Activated naive CD4-positive, alpha-beta T cell treated with anti-CD3 and anti-CD28 coated beads, Interleukin-2, amount 50 U/mL, for 72 hours (primary cell): ENCODE data around the gene VTCN1. TPM values are rescaled to one million over a fixed set of nuclear protein-coding genes. Genes with fewer than 3 reads are reported as not detected.
"Not testable (repeated sequence)": the region's sequence is repeated elsewhere in the genome, so short reads cannot be mapped to it uniquely, and the experiment has no call there.

ENCODE experiments used
- ATAC-seq, 2 donors: fragments of 150-1000 bp; cut with Tn5 transposase; 2 replicates each; pipeline ENCODE4 v1.10.0; 2021; ENCODE audit warnings: mild to moderate bottlenecking in 2 of 2, moderate library complexity in 2 of 2
- DNase-seq, 2 donors: peaks; one replicate each; pipeline ENCODE4 v3.0.0; 2021 to 2022; ENCODE audit warnings: low spot score in 2 of 2
- H3K27ac Mint-ChIP-seq, 2 donors: one replicate each; pipeline ENCODE4 v1.8.0; 2022; ENCODE audit warnings: mild to moderate bottlenecking in 2 of 2, mixed read lengths in 2 of 2
- H3K36me3 Mint-ChIP-seq, 2 donors: one replicate each; pipeline ENCODE4 v1.8.0; 2022; ENCODE audit warnings: mixed read lengths in 2 of 2
- H3K9me3 Mint-ChIP-seq, 2 donors: one replicate each; pipeline ENCODE4 v1.8.0; 2022; ENCODE audit warnings: mixed read lengths in 2 of 2
- total RNA-seq, 2 donors: library from RNA; stranded (reverse); gene quantifications; one replicate each; pipeline ENCODE4 v1.2.3, GENCODE V29; 2022

VTCN1 gene
- total RNA-seq, 2 donors from 2014 or later, result not detected

GRCh38 chr1:117121589-117122329 lies 89.0 kb downstream of the VTCN1 start, which contains the start of gene TRIM45:
TRIM45 (minus strand) TSS chr1:117121749; CDS start chr1:117121201, 548 bp downstream.
- Mint-ChIP-seq H3K9me3 (no peaks in the 10 kb centered on the region), H3K27ac (peak within 1 kb of the TSS in 1 of 2 donors; percentile 47), H3K36me3 (no peaks in the 10 kb centered on the region)
- ATAC-seq (peak; percentile 88 to 94), DNase-seq (peak; percentile 85 to 92)

- ATAC-seq (no peak), DNase-seq (no peak)
- Mint-ChIP-seq H3K27ac (peak overlapping the region in 1 of 2 donors; percentile 47), H3K9me3 (no peaks in the 10 kb centered on the region), H3K36me3 (no peaks in the 10 kb centered on the region)
Observed at GRCh38 chr1:117120774-117121588, 89.7 kb downstream of the VTCN1 start.

GRCh38 chr1:117119144-117119543 lies 91.6 kb downstream of the VTCN1 start:
- DNase-seq, H3K36me3 Mint-ChIP-seq, H3K27ac Mint-ChIP-seq, ATAC-seq, H3K9me3 Mint-ChIP-seq: not testable (repeated sequence)

- Mint-ChIP-seq H3K36me3 (no peaks in the 10 kb centered on the region), H3K27ac (no peak overlapping the region), H3K9me3 (no peaks in the 10 kb centered on the region)
- no peak for ATAC-seq
- DNase-seq, result no peak
Observed at GRCh38 chr1:117118137-117118536, 92.6 kb downstream of the VTCN1 start.

GRCh38 chr1:117117697-117118096 lies 93.0 kb downstream of the VTCN1 start:
- ATAC-seq, result no peak
- no peak for DNase-seq
- Mint-ChIP-seq H3K9me3 (no peaks in the 10 kb centered on the region), H3K36me3 (no peaks in the 10 kb centered on the region), H3K27ac (peak overlapping the region in 1 of 2 donors; percentile 66)

- ATAC-seq (no peak), DNase-seq (no peak)
- Mint-ChIP-seq H3K36me3 (no peaks in the 10 kb centered on the region), H3K9me3 (no peaks in the 10 kb centered on the region), H3K27ac (no peak overlapping the region)
Observed at GRCh38 chr1:117116784-117117130, 94.0 kb downstream of the VTCN1 start.

GRCh38 chr1:117116090-117116783 lies 94.5 kb downstream of the VTCN1 start:
- H3K9me3 Mint-ChIP-seq, result no peaks in the 10 kb centered on the region
- ATAC-seq, result no peak
- DNase-seq, result no peak
- H3K36me3 Mint-ChIP-seq, result no peaks in the 10 kb centered on the region
- no peak overlapping the region for H3K27ac Mint-ChIP-seq

GRCh38 chr1:117114877-117115276 lies 95.8 kb downstream of the VTCN1 start:
- ATAC-seq (no peak), DNase-seq (no peak)
- H3K9me3 Mint-ChIP-seq, result no peaks in the 10 kb centered on the region
- peak overlapping the region in 1 of 2 donors; percentile 13 for H3K27ac Mint-ChIP-seq
- H3K36me3 Mint-ChIP-seq, result no peaks in the 10 kb centered on the region

GRCh38 chr1:117113199-117113598 lies 97.5 kb downstream of the VTCN1 start:
- ATAC-seq (no peak), DNase-seq (no peak)

GRCh38 chr1:117112047-117112717 lies 98.5 kb downstream of the VTCN1 start:
- no peak for ATAC-seq
- Mint-ChIP-seq H3K9me3 (no peaks in the 10 kb centered on the region), H3K27ac (no peak overlapping the region), H3K36me3 (peaks cover 0 to 13% of the 10 kb centered on the region in 2 donors)
- no peak for DNase-seq

More at GRCh38 chr1:117113199-117113598, 97.5 kb downstream of the VTCN1 start:
- H3K27ac Mint-ChIP-seq, result no peak overlapping the region
- H3K36me3 Mint-ChIP-seq, result peaks cover 0 to 2% of the 10 kb centered on the region in 2 donors
- H3K9me3 Mint-ChIP-seq, result no peaks in the 10 kb centered on the region

GRCh38 chr1:117110774-117111173 lies 100.0 kb downstream of the VTCN1 start:
- Mint-ChIP-seq H3K36me3 (peaks cover 0 to 27% of the 10 kb centered on the region in 2 donors), H3K27ac (peak overlapping the region in 1 of 2 donors; percentile 25), H3K9me3 (no peaks in the 10 kb centered on the region)
- DNase-seq, result no peak
- peak in 1 of 2 donors; percentile 27 for ATAC-seq

GRCh38 chr1:117107364-117107763 lies 103.4 kb downstream of the VTCN1 start:
- DNase-seq (no peak), ATAC-seq (no peak)
- no peaks in the 10 kb centered on the region for H3K9me3 Mint-ChIP-seq
- H3K27ac Mint-ChIP-seq, result no peak overlapping the region
- H3K36me3 Mint-ChIP-seq, result peaks cover 7 to 48% of the 10 kb centered on the region in 2 donors

GRCh38 chr1:117106478-117106877 lies 104.2 kb downstream of the VTCN1 start:
- H3K36me3 Mint-ChIP-seq, result peaks cover 12 to 54% of the 10 kb centered on the region in 2 donors
- no peak overlapping the region for H3K27ac Mint-ChIP-seq
- DNase-seq (no peak), ATAC-seq (peak; percentile 63 to 83)
- H3K9me3 Mint-ChIP-seq, result no peaks in the 10 kb centered on the region

- H3K36me3 Mint-ChIP-seq, result peaks cover 15 to 56% of the 10 kb centered on the region in 2 donors
- ATAC-seq (no peak), DNase-seq (no peak)
- no peaks in the 10 kb centered on the region for H3K9me3 Mint-ChIP-seq
- no peak overlapping the region for H3K27ac Mint-ChIP-seq
Observed at GRCh38 chr1:117105722-117106121, 105.0 kb downstream of the VTCN1 start.

- H3K36me3 Mint-ChIP-seq, result peaks cover 22 to 63% of the 10 kb centered on the region in 2 donors
- DNase-seq, result no peak
- ATAC-seq, result no peak
- no peaks in the 10 kb centered on the region for H3K9me3 Mint-ChIP-seq
- H3K27ac Mint-ChIP-seq, result no peak overlapping the region
Observed at GRCh38 chr1:117104986-117105385, 105.7 kb downstream of the VTCN1 start.

- not testable (repeated sequence) for DNase-seq, H3K9me3 Mint-ChIP-seq, ATAC-seq, H3K27ac Mint-ChIP-seq
- H3K36me3 Mint-ChIP-seq, result peaks cover 40 to 71% of the 10 kb centered on the region in 2 donors
Observed at GRCh38 chr1:117101858-117102257, 108.9 kb downstream of the VTCN1 start.
